DLD1 (cell line): ENCODE data around the gene SEPTIN7.

Experiments used
- in situ Hi-C: cut with HindIII; loops from 2 replicates; pipeline ENCODE4 v1.10.0; 2017; ENCODE audit warnings: low sequenced_read_pairs

Gene SEPTIN7

DNA sequence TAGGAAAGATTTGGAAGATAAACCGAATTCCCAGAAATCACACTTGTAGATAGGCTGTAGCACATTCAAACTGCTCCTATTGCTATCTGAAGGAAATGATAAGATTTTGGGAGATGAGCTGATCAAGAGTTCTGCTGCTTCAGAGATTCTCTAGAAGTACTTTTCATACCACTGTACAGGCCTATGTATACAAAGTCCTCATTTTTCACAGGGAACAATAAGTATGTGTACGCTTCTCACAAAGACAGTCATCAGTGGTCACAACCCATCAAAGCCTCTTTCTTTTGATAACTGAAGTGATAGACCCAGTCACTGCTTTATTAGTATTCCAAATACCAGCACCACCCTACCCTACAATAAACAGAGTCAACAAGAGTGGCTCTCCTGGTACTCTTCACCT, 15.6 kb upstream of the SEPTIN7 start:
- in situ Hi-C loops, result no loop called here

DNA sequence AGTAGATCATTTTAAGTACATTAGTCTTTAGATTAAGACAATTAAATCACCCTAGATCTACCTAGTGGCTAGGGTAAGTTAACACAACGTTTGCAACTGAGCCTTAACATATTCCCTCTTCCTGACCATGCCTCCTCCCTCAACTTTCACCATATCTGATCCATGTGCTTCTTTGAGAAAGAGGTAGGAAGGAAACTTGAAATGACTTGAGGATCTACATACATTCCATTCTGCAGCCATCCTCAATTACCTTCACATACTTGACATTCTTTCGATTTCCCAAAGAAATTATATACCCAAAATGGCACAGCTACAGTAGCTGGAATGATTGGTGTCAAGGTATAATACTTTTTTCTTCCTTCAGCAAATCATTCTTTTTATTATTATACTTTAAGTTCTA, 12.9 kb upstream of the SEPTIN7 start:
- in situ Hi-C loops, result no loop called here

DNA sequence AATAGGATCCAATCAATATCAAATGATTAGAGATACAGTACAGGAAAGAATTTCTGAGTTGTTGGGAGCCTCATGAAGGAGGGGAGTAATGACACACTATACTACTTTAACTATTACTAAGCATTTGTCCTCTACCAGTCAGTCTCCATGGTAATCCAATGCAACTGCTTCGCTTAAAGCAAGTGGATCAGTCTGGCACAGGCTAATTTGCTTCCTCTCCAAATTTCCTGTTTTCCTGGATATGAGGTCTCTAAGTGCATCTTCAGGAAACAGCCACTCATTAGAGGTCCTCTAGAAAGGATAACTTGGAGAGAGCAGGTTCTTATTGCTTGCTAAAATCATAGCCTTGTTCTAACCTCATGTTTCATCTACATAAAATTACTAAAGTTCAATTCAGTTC, 8.4 kb upstream of the SEPTIN7 start:
- in situ Hi-C loops, result no loop called here

DNA sequence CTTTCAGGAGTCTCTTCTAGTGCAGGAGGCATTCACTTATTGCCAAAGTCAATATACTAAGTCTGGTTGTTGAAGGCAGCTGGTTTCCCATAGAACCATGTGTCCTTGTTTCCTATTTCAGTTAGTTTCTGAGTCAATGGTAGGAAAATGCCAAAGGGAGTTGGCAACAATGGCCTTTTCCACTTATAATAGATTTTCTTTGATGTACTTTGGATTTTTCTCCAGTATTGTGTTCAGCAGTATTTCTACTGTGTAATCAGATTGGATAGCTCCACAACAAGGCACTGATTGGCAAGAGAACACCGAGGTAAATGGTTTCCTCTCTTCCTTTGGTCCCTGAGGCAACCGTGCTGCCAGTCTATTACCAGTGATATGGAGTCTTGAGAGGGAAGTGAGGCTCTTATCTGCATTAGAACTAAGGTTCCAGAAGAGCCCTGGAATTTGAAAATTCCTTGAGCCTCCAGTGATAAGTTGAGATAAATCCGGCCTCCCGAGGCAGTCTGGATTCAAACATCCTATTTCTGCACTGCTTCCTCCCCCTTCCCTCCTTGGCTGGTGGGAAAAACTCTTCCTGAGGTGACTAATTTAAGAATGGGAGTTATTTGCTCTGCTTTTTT, 7.9 kb upstream of the SEPTIN7 start:
- in situ Hi-C loops, result no loop called here

DNA sequence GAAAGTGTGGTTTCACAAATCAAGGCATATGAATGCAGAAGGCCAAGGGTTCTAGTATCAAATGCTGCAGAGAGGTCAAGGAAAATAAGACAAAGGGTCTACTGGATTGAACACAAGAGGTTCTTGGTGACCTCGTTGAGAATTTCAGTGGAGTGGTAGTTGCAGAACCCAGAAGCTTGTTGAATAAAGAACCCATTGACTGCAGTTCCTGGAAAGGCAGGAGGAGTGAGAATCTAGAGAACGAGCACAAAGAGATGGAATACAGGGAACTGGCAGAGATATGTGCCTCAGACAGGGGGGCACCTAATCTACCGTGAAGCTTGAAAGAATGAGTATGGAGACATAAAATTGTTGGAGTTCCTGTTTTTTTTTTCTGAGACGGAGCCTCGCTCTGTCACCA, 3.5 kb upstream of the SEPTIN7 start:
- in situ Hi-C loops, result no loop called here

DNA sequence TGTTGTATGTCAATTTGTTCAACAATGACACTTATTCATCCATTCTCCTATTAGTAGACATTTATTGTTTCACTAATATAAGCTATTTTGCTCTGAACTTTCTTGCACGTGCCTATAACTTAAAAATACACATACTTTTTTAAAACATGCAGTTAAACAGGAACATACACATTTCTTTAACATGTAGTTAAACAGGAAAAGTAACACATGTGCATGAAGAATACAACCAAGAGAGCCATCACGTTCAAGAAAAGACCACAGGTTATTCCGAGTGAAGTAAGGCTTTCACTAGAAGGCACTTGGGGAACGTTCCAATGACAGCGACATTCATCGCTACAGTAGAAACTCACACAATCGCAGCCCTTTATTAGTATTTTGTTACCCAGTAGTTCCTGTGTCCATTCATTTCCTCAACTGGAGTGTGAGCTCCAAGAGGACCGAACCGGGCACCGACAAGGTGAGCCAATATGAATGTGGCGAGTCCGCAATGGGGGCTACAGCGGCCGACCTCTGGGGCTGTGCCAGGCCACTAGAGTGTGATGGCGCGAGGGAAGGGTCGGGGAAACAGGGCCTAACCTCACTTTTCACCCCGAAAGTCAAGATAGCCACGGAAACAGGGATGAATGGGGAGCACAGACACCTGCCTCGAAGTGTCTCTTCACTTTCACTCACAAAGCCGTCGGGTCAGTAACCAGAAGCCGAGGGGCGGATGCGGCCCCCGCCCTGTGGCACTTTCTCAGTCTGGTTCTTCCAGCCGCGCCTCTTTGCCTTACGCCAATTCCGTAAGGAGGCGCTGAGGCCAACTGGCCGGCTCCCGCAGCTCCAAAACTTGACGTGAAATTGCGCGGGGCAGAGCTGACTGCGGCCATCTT, 775 bp upstream of the SEPTIN7 start:
- in situ Hi-C loops, result no loop called here

DNA sequence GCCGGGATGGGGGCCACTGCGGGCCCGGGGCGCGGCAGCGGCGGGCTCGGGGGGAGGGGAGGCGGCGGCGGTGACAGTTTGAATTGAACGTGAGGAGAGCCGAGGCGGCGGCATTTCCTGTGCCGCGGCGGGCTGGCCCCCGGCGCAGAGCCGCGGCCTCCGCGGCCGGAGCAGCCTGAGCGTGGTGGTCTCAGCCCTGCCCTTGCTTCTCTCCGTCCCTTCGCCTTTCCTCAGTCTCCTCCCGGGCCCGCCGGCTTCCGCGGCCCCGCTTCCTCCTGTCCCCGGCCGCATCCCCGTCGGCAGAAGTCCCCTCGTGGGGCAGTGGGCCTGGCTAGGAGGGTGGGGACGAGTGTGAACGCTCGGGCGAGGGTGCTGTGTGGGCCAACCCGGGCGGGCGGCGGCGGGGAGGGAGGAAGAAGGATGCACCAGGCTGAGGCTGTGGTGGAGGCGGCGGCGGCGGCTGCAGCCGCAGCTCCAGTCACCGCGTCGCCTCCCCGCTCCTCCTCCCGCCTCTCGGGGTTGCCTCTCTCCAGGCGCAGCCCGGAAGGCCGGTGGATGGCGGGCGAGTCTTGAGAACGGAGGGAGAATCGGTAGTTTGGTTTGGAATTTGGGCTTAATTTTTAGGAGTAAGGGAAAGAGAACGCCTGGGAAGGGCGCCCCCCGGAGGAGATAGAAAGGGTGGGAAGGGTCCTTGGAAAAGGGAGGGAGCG, 690 bp downstream of the SEPTIN7 start:
- in situ Hi-C loops, result no loop called here

DNA sequence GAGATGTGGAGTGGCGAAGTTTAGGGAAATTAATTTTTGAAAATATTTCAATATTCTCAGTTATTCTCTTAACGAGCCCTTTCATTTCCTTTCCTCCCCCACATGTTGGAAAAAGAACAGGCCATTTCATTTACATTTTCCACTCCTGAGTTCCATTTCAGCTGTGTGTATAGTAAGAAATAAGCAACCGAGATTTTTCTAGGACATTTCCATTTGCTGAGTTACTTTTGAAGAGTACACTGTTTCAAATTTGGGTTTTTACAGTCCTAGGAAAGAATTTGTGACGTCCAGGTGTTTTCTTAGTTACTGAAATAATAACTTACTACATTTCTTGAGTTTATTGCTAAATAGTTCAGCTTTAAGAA, 1.2 kb downstream of the SEPTIN7 start:
- in situ Hi-C loops, result no loop called here

DNA sequence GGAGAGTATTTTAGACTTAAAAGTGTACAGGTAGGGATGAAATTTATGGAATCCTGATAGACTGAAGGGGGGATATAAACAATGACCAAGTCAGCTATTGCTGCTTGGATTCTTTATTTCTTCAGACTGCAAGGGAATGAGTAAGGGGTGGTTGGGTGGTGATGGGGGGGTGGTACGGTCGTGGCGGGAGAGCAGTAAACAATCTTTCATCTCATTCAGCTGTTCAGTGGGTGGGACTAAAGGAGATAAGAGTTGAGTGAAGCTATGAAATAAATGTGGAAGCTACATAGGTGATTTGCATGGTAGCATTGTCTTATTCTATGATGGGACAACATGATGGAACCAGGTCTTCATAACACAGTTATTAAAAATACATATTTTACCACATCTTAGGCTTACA, 1.8 kb downstream of the SEPTIN7 start:
- in situ Hi-C loops, result no loop called here

DNA sequence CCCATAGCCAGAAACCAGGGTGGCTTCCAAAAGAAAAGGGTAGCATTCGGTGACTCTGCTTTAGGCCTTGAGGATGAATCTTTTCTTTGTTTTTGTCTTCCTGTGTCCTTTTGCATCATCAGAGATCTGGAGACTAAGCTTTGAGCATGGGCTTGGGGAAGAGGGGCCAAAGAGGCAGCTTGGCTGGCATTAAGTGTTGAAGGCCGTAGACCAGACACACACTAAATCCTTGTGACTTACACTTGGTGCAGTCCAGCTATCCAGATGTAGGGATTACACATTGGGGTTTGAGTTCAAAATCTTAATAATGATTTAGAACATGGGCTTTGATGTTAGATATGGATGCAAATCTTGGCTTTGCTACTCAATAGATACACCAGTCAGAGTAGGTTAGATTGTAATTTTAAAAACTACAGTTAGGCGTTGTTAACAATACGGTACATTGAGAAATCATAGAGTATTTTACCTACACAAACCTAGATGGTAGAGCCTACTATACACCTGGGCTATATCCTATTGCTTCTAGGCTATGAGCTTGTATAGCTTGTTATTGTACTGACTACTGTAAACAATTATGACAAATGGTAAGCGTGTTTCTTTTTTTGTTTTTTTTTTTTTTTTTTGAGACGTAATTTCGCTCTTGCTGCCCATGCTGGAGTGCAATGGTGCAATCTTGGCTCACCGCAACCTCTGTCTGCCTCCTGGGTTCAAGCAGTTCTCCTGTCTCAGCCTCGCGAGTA, 3.5 kb downstream of the SEPTIN7 start:
- in situ Hi-C loops, result no loop called here

DNA sequence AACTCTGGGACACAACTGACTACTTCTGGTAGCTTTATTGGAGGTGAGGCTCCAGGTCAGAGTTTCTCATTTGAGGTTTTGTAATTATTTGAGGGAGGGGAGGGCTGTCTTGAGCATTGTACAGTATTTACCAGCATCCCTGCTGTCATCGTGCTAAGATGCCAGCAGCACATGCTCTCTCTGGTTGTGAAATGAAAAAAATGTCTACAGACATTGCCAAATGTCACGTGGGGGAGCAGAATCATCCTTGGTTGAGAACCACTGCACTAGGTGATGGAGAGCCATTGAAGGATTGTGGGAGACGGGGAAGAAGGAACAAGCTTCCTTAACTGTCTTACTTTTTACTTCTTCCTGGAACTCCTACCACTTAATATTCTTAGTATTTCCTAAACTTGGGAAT, 5.0 kb downstream of the SEPTIN7 start:
- in situ Hi-C loops, result no loop called here

DNA sequence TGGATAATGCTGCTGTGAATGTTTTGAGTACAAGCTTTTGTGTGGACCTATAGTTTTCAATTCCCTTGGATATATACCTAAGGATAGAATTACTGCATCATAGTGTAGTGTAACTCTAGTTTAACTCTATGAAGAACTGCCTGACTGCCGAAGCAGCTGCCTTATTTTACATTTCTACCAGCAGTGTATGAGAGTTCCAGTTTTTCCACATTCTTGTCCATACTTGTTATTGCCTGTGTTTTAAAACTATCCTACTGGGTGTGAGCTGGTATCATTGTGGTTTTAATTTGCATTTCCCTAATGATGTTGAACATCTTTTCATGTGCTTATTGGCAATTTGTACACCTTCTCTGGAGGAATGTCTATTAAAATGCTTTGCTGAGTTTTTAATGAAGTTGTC, 15.7 kb downstream of the SEPTIN7 start:
- in situ Hi-C loops, result no loop called here

DNA sequence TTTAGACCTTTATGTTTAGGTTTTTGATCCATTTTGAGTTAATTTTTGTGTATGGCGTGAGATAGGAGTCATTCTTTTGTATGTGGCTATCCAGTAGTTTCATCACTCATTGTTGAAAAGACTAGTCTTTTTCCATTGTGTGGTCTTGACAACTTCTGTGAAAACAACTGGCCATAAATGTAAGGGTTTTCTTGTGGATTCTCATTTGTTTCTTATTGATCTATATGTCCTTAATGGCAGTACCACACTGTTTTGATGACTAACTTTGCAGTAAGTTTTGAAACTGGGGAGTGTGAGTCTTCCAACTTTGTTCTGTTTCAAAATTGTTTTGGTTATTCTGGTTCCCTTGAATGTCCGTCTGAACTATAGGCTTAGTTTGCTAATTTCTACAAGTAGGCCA, 16.3 kb downstream of the SEPTIN7 start:
- in situ Hi-C loops, result no loop called here

DNA sequence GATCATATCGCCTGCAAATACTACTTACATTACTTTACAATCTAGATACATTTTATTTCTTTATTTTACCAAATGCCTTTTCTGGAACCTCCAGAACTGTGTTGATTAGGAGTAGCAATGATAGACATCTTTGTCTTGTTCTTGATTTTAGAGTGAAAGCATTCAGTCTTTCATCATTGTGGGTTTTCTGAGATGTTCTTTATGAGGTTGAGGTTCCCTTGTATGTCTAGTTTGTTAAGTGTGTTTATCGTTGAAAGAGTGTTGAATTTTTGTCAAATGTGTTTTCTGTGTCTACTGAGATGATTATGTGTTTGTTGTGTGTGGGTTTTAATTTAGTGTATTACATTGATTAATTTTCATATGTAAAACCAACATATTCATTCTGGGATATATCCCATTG, 17.1 kb downstream of the SEPTIN7 start:
- in situ Hi-C loops, result no loop called here

DNA sequence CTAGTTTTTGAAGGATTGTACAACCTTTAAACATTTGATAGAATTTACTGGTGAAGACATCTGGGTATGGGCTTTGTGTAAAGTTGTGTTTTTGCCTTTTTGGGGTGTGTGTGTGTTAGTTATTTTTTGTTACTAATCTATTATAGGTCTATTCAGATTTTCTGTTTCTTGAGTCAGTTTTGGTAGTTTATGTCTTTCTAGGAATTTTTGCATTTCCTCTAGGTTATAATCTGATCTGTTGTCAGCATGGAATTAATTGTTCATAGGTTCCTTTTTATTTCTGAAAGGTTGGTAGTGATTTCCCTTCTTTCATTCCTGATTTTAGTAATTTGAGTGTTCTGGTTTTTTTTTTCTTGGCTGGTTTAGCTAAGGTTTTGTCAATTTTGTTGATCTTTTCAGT, 17.7 kb downstream of the SEPTIN7 start:
- in situ Hi-C loops, result no loop called here

DNA sequence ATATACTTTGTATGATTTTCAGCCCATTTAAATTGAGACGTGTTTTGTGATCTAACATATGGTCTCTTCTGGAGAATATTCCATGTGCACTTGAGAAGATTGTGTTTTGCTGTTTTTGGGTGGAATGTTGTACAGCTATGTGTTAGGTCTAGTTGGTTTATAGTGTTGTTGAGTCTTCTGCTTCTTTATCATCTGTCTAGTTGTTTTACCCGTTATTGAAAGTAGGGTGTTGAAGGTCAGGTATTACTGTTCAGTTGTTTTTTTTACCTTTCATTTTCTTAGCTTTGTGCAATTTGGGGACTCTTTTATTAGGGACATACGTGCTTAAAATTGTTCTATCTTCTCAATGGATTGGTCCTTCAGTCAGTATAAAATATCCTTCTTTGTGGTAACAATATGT, 18.5 kb downstream of the SEPTIN7 start:
- in situ Hi-C loops, result no loop called here

DNA sequence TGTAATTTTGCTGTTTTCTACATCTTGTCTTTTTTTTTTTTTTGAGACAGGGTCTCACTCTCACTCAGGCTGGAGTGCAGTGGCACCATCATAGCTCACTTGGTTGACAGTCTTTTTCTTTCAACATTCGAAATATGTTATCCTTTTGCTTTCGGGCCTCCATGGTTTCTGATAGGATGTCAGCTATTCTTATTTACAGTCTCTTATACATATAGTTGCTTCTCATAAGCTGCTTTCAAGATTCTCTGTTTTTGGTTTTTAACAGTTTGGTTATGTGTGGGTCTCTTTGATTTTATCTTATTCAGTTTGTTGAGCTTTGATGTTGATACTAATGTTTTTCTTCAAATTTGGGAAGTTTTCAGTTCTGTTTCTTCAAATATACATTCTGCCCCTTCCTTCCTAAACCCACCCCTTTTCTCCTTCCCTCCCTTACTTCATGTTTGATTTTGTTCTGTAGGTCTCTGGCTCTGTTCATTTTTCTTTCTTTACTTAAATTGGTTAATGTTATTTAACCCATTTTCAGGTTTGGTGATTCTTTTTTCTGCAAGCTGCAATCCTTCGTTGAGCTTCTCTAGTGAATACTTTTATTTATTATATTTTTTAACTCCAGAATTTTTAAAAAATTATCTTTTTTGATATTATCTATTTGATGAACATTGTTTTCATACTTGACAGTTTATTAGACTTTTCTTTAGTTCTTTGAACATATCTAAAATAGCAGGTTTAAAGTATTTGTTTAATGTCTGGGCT, 19.3 kb downstream of the SEPTIN7 start:
- in situ Hi-C loops, result no loop called here

DNA sequence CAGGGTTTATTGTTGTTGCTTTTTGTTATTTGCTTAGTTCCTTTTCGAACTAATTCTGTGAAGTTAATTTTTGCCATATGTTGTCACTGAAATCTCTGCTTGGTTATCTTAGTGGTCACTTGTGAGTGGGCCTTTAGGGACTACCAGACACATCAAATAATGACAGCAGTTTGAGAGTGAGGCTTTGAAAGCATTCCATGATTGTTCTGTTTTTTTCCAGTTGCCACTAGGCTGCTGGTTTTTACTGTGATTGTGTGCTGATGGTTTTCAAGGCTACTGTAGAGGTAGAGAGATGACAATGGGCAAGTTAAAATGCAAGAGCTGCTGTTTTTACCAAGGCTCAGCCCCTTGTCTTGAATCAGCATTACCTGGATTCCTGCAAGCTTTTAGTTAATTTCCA, 20.0 kb downstream of the SEPTIN7 start:
- in situ Hi-C loops, result no loop called here

DNA sequence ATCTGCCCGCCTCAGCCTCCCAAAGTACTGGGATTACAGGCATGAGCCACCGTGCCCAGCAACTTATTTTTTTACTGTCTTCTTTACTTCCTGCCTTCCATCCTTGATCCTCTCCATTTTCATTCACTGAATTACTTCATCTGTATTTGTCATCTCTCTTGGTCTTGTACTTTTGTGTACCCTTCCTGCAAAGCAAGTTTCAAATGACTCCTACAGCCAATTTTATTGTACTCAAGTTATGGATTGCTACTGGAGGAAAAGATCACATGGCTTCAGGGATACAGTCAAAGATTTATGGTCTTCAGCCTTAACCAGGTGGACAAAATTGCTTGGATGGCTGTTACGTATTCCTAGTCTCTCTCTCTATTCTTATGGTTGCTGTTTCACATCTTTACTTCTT, 22.6 kb downstream of the SEPTIN7 start:
- in situ Hi-C loops, result no loop called here

DNA sequence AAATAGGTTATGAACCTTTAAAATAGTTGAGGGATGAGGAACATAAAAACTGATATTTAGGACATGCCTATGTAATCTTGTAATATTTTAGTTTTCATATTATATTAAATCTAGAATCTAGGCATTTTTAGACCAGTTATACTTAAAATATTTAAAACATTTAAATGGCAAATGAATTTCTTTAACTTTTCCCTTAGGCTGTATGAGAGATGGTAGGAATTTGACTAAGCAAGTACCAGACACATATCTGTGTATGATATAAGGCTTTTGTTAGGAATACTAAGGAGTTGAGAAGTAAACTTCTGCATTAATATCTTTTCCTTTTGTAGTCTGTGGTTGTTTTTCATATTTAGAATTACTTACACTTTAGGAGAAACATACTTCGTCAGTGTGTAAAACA, 25.1 kb downstream of the SEPTIN7 start:
- in situ Hi-C loops, result no loop called here

DNA sequence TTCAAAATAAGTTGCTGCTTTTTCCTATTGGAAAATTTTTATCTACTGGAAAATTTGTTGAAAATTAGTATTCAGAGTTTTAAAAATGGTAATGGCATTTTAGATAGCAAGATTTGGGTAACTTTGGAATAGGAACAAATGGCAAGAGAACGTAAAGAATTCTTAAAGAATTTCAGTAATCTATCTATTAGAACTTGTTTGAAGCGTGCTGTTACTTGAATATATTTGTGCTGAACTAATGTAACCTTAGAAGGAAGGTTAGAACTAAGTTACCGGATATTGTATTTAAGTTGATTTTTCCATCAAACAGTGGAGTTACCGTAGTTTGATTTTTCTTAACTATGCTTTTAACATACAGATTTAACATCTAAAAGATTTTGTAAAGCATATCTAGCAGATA, 25.9 kb downstream of the SEPTIN7 start:
- in situ Hi-C loops, result no loop called here
